Measurements from ENCODE around the gene DERA.
"Not testable (repeated sequence)": the region's sequence is repeated elsewhere in the genome, so short reads cannot be mapped to it uniquely, and the experiment has no call there.

DERA gene

GRCh38 chr12:16002880-16003279 lies 91.7 kb downstream of the DERA start:
- DNase-seq (ENCODE audit: low read depth in 3 of 3, low spot score in 1 of 3): no peak

- DNase-seq (ENCODE audit: low read depth in 3 of 3, low spot score in 1 of 3): no peak
These were observed 92.3 kb downstream of the DERA start for GRCh38 chr12:16003460-16003859.

GRCh38 chr12:16006752-16007151 lies 95.6 kb downstream of the DERA start:
- DNase-seq (ENCODE audit: low read depth in 3 of 3, low spot score in 1 of 3): no peak

GRCh38 chr12:16008421-16008824 lies 97.3 kb downstream of the DERA start:
- no peak for DNase-seq (ENCODE audit: low read depth in 3 of 3, low spot score in 1 of 3)

GRCh38 chr12:16012117-16012516 lies 101.0 kb downstream of the DERA start:
- no peak for DNase-seq (ENCODE audit: low read depth in 3 of 3, low spot score in 1 of 3)

- DNase-seq (ENCODE audit: low read depth in 3 of 3, low spot score in 1 of 3): not testable (repeated sequence)
These were observed 102.6 kb downstream of the DERA start for GRCh38 chr12:16013722-16014121.

GRCh38 chr12:16014394-16014793 lies 103.3 kb downstream of the DERA start:
- DNase-seq (ENCODE audit: low read depth in 3 of 3, low spot score in 1 of 3): not testable (repeated sequence)

- DNase-seq (ENCODE audit: low read depth in 3 of 3, low spot score in 1 of 3): no peak
These were observed 105.6 kb downstream of the DERA start for GRCh38 chr12:16016748-16017147.

- DNase-seq (ENCODE audit: low read depth in 3 of 3, low spot score in 1 of 3): no peak
These were observed 107.2 kb downstream of the DERA start for GRCh38 chr12:16018306-16018705.

- DNase-seq (ENCODE audit: low read depth in 3 of 3, low spot score in 1 of 3): no peak
These were observed 108.0 kb downstream of the DERA start for GRCh38 chr12:16019136-16019535.

- DNase-seq (ENCODE audit: low read depth in 3 of 3, low spot score in 1 of 3): no peak
These were observed 108.9 kb downstream of the DERA start for GRCh38 chr12:16020031-16020430.

GRCh38 chr12:16021026-16021425 lies 109.9 kb downstream of the DERA start:
- DNase-seq (ENCODE audit: low read depth in 3 of 3, low spot score in 1 of 3): no peak

- DNase-seq (ENCODE audit: low read depth in 3 of 3, low spot score in 1 of 3): no peak
These were observed 110.5 kb downstream of the DERA start for GRCh38 chr12:16021676-16022075.

GRCh38 chr12:16027002-16027401 lies 115.9 kb downstream of the DERA start:
- no peak for DNase-seq (ENCODE audit: low read depth in 3 of 3, low spot score in 1 of 3)

- DNase-seq (ENCODE audit: low read depth in 3 of 3, low spot score in 1 of 3): no peak
These were observed 119.6 kb downstream of the DERA start for GRCh38 chr12:16030744-16031143.

GRCh38 chr12:16034136-16034817 lies 123.1 kb downstream of the DERA start:
- no peak for DNase-seq (ENCODE audit: low read depth in 3 of 3, low spot score in 1 of 3)

GRCh38 chr12:16036073-16036472 lies 124.9 kb downstream of the DERA start:
- no peak for DNase-seq (ENCODE audit: low read depth in 3 of 3, low spot score in 1 of 3)

GRCh38 chr12:16037533-16037932 lies 126.4 kb downstream of the DERA start:
- DNase-seq (ENCODE audit: low read depth in 3 of 3, low spot score in 1 of 3): no peak

GRCh38 chr12:16043480-16043879 lies 132.3 kb downstream of the DERA start:
- no peak for DNase-seq (ENCODE audit: low read depth in 3 of 3, low spot score in 1 of 3)

- no peak for DNase-seq (ENCODE audit: low read depth in 3 of 3, low spot score in 1 of 3)
These were observed 135.1 kb downstream of the DERA start for GRCh38 chr12:16046266-16046665.

GRCh38 chr12:16048511-16048910 lies 137.4 kb downstream of the DERA start:
- DNase-seq (ENCODE audit: low read depth in 3 of 3, low spot score in 1 of 3): no peak

GRCh38 chr12:16056910-16057309 lies 145.8 kb downstream of the DERA start:
- no peak for DNase-seq (ENCODE audit: low read depth in 3 of 3, low spot score in 1 of 3)

GRCh38 chr12:16057351-16057751 lies 146.2 kb downstream of the DERA start:
- not testable (repeated sequence) for DNase-seq (ENCODE audit: low read depth in 3 of 3, low spot score in 1 of 3)
